Caki2 (cell line): Measurements from ENCODE around the gene TMEFF1. TPM values are rescaled to one million over a fixed set of nuclear protein-coding genes. Genes with fewer than 3 reads are reported as not detected.
"Not testable (repeated sequence)": the region's sequence is repeated elsewhere in the genome, so short reads cannot be mapped to it uniquely, and the experiment has no call there.

Experiments used
- DNase-seq: peaks from one replicate; pipeline ENCODE4 v3.0.0-alpha.2; 2015; ENCODE audit warnings: low read depth
- in situ Hi-C: cut with HindIII; loops from 2 replicates; pipeline ENCODE4 v1.10.0; 2016; ENCODE audit warnings: low sequenced_read_pairs, low pct_unique_long_range_greater_than_20kb, mixed read lengths
- total RNA-seq: library from RNA; depleted of rRNA; stranded (reverse); fragments of >200 nt; shearing (Covaris generic); gene quantifications from 2 replicates; pipeline ENCODE4 v1.2.3, GENCODE V29; 2014; ENCODE audit warnings: low replicate concordance

The TMEFF1 gene
- total RNA-seq, 1 experiment from 2014 or later = 3.1 TPM

- DNase-seq = no peak
- in situ Hi-C loops = no loop called here
Observed at GRCh38 chr9:100477241-100477640, 4.3 kb downstream of the TMEFF1 start.

- no peak for DNase-seq
- in situ Hi-C loops = no loop called here
Observed at GRCh38 chr9:100478192-100478591, 5.2 kb downstream of the TMEFF1 start.

DNA sequence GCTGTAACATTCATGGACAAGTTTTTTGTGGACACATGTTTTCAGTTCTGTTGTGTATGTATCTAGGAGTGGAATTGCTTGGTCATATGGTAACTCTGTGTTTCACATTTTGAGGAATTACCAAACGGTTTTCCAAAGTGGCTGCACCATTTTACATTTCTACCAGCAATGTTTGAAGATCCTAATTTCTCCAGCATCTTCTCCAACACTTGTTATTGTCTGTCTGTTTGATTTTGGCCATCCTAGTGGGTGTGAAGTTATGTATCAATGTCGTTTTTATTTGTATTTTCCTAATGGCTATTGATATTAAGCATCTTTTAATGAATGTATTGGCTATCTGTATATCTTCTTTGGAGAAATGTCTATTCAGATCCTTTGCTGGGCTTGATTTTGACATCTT, 6.9 kb downstream of the TMEFF1 start:
- in situ Hi-C loops = no loop called here
- no peak for DNase-seq

DNA sequence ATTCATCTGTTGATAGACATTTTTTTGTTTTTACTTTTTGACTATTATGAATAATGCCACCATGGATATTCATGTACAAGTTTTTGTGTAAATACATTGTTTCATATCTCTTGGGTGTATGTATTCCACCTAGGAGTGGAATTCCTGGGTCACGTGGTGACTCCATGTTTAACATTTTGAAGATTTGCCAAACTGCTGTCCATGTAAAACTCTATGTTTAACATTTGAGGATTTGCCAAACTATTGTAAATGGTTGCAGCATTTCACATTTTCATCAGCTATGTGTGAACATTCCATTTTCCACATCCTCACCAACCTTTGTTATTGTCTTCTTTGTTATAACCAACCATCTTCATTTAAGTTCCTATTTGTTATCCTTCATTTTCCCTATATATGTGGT, 12.2 kb downstream of the TMEFF1 start:
- no peak for DNase-seq
- in situ Hi-C loops = no loop called here

DNA sequence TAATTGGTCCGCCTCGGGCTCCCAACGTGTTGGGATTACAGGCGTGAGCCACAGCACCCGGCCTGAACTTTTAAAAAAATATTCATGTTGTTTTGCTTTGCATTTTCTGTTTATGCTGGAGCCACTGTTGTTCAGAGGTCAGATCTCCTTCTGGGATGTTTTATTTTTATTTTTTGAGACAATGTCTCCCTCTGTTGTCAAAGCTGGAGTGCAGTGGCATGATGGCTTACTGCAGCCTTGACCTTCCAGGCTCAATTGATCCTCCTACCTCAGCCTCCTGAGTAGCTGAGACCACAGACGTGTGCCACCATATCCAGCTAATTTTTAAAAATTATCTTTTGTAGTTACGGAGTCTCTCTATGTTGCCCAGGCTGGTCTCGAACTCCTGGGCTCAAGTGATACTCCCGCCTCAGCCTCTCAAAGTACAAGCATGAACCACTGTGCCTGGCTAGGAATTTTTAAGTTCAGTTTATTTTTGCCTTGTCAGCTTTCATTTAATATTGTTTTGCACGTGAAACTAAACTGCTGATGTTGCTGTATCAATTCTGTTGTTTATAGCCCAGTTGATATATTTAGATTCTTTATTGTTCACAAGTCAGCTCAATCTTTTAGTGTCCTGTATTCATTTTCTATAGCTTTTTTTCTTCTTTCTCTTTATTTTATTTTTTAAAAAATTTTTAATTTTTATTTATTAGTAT, 13.7 kb downstream of the TMEFF1 start:
- no peak for DNase-seq
- in situ Hi-C loops = no loop called here

DNA sequence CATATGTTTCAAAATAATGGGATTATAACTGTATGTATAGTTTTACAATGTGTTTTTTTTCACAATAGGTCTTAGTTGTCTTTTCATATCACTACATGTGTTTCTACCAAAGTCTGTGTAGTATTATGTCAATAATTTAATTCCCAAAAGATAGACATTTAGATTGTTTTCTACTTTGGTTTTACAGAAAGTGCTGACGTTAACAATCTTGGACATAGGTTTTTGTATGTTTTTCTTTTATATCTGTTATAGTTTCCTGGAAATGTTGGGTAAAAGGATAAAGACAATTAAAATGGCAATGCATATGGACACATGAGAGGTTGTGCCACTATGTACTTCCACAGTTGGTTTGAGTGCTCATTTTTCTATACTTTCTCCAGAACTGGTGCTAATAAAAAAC, 15.2 kb downstream of the TMEFF1 start:
- in situ Hi-C loops = no loop called here
- no peak for DNase-seq

GRCh38 chr9:100489836-100490235, 16.9 kb downstream of the TMEFF1 start:
- in situ Hi-C loops = no loop called here
- DNase-seq = no peak

DNA sequence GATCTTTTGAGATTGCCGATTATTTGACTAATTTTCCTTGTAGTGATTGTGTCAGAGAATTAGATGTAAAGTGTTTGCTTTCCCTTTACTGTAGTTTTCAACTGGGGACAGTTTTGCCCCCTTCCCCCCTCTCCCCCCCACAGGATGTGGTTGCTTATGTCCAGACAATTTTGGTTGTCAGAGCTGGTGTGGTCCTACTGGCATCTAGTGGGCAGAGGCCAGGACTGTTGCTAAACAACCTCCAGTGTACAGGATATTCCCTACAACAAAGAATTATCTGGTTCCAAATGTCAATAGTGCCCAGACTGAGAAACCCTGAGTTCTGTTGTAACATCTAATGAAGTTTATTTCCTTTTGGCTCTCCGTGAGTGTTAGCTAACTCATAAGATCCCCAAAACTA, 20.0 kb downstream of the TMEFF1 start:
- in situ Hi-C loops = no loop called here
- DNase-seq = no peak

GRCh38 chr9:100498592-100498991, 25.6 kb downstream of the TMEFF1 start:
- no peak for DNase-seq
- in situ Hi-C loops = no loop called here

GRCh38 chr9:100499460-100499859, 26.5 kb downstream of the TMEFF1 start:
- DNase-seq = no peak
- in situ Hi-C loops = no loop called here

DNA sequence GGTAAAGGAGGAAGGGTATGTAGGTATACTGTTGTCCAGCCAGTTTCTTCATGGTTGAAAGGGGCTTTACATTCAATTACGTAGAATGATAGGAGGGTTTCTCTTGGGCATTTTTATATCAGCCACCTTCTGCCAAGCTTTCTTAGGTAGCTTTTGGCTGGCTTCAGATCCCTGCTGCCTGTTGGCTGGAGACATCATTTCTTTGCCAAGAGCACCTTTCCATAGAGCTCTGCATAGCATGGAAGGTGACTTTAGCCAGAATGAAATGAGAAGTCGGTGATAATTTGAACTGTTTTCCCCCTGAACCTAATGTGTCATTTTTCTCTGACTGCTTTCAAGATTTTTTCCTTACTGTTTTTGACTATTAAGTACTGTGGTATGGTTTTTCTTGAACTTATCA, 26.9 kb downstream of the TMEFF1 start:
- DNase-seq = no peak
- in situ Hi-C loops = no loop called here

DNA sequence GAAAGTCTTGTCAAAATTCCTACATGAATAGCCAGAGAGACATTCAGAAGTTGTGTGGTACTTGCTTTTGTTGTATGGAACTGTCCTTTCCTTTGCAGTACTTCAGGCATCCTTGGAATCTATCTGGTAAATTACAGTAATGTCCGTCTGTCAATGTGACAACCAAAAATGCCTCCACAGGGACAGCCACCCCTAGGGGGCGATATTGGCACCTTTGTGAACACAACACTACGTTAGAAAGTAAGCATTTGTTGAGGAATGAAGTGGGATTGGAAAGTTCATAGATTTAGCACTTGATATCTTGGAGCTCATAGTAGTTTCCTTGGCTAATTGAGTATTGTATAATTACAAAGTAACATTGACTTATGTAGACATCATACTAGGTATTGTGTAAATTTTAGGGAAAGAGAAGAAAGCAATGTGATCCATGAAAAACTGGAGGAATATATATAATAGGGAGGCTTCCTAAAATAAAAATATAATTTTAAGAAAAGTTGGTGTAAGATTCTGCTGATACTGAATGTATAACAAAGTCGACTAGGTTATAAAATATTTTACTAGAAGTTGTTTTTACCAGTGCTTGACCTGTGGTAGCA, 32.7 kb downstream of the TMEFF1 start:
- in situ Hi-C loops = no loop called here
- peak; percentile 33 for DNase-seq

DNA sequence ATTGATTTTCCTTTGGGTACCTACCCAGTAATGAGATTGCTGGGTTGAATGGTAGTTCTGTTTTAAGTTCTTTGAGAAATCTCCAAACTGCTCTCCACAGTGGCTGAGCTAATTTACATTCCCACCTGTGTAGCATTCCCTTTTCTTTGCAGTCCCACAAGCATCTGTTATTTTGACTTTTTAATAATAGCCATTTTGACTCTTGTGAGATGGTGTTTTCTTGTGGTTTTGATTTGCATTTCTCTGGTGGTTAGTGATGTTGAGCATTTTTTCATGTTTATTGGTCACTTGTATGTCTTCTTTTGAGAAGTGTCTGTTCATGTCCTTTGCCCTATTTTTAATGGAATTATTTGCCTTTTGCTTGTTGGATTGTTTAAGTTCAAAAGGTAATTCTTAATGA, 34.4 kb downstream of the TMEFF1 start:
- in situ Hi-C loops, DNase-seq: not testable (repeated sequence)

GRCh38 chr9:100511205-100511604, 38.3 kb downstream of the TMEFF1 start:
- in situ Hi-C loops = no loop called here
- no peak for DNase-seq

GRCh38 chr9:100515578-100516494, 42.9 kb downstream of the TMEFF1 start:
- in situ Hi-C loops = no loop called here
- DNase-seq = no peak

GRCh38 chr9:100521282-100521681, 48.3 kb downstream of the TMEFF1 start:
- in situ Hi-C loops = no loop called here
- no peak for DNase-seq

- DNase-seq = no peak
- in situ Hi-C loops = no loop called here
Observed at GRCh38 chr9:100525563-100525962, 52.6 kb downstream of the TMEFF1 start.

- DNase-seq, in situ Hi-C loops: not testable (repeated sequence)
Observed at GRCh38 chr9:100527180-100527794, 54.3 kb downstream of the TMEFF1 start.

GRCh38 chr9:100534401-100534800, 61.5 kb downstream of the TMEFF1 start:
- in situ Hi-C loops = no loop called here
- DNase-seq = no peak
